Adrenal gland (tissue), 5 donors: ENCODE measurements around the gene EML2.

Experiments
- CTCF ChIP-seq, 6 experiments: fragments of 450-650 bp in 4 of 6; fragments of 200-600 bp in 2 of 6; sonication (generic) in 1 of 6; IDR thresholded peaks; 1 replicate in 5 of 6; 2 replicates in 1 of 6; pipeline versions ENCODE4 v1.5.1 to v1.8.0; 2016 to 2021; ENCODE audit warnings: antibody characterized with exemption in 6 of 6, mild to moderate bottlenecking in 2 of 6, moderate library complexity in 1 of 6
- POLR2A ChIP-seq, 2 donors: fragments of 450-650 bp; IDR thresholded peaks; one replicate each; pipeline ENCODE4 v1.6.1; 2017; ENCODE audit warnings: antibody characterized with exemption in 2 of 2, mild to moderate bottlenecking in 2 of 2, moderate library complexity in 1 of 2
- donor health status: DM: no; HTN: no; CAD: no.

- TF ChIP-seq CTCF (IDR thresholded peaks at IDR 0.05) (no peak), POLR2A (IDR thresholded peaks at IDR 0.05) (no peak)
These were observed 14.4 kb upstream of the EML2 start for GRCh38 chr19:45653634-45654033.
